Measurements from ENCODE around the gene BMP8B. TPM values are rescaled to one million over a fixed set of nuclear protein-coding genes. Genes with fewer than 3 reads are reported as not detected.

BMP8B gene
- total and polyA plus RNA-seq, 2 of the 8 experiments (the other 6 are each of a cell fraction or from before 2014, with no cell fraction given), result 0.37 to 0.50 TPM

- no peak for TF ChIP-seq TAF1 (IDR thresholded peaks at IDR 0.05; ENCODE audit: low read depth, low read length)
- TF ChIP-seq KDM5A (IDR thresholded peaks at IDR 0.05; ENCODE audit: low read length), result no peak
- no peak for TF ChIP-seq CHD2 (IDR thresholded peaks at IDR 0.05; ENCODE audit: low read length)
- no peak for TF ChIP-seq ZNF274 (IDR thresholded peaks at IDR 0.05; ENCODE audit: borderline replicate concordance, extremely low read depth, low read length)
- no peak for TF ChIP-seq POU5F1 (IDR thresholded peaks at IDR 0.05; ENCODE audit: low read depth, low read length)
Measured at GRCh38 chr1:39727221-39727931, 61.3 kb downstream of the BMP8B start (continued).
